ENCODE measurements around the gene CDC37.
"Not testable (repeated sequence)": the region's sequence is repeated elsewhere in the genome, so short reads cannot be mapped to it uniquely, and the experiment has no call there.

Gene CDC37

DNA sequence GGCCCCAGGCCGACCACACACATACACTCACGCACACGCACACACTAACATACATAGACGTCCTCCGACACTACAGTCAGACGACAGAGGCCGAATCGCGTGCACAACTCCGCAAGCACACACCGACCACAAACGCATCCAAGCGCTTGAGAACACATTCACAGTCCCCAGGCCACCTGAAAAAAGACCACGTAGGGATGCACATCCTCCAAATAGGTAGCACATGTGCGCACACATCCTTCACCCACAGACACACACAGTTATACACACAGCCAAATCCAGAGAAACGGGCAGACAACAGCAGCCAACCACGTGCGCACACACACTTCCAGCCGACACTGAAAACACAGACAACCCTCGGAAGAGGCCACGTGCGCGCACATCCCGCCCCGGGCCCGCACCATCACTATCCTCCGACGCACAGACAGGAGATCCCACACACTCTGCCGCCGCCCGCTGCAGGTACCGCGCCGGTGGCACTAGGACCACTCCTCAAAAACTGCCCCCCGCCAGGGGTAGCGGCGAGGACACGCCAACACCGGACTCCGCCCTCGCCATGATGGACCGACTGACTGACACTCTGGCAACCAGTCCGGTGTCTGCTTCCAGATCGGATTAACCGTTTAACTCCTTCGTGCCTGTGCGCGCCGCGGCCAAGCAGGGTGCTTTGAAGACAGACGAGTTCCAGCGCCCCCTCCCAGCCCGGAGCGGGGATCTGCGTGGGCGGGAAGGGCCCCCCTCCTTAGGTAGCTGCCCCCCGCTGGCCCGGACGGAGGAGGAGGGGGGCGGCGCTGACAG lies 16.5 kb upstream of the CDC37 start:
- DNase-seq = no peak

DNA sequence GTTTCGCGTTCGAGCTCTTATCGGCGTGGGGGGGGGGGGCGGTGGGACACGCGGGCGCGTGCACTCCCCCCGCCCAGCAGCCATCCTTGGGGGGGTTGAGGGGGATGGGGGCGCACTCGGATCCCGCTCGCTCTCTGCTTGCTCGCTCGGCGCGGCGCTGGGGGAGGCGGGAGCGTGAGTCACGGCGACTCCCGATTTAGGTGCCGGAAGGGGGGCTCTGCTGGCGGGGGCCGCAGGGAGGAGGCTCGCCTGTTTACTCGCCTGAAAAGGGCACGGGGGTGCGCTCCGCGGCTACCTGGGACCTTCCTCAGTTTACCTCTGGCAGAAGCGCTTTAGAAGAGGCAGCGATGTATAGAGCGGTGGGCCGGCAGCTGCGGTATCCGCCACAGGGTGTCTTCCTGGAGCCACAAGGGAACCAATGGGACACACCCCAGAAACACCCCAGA lies 15.9 kb upstream of the CDC37 start:
- no peak for DNase-seq

DNA sequence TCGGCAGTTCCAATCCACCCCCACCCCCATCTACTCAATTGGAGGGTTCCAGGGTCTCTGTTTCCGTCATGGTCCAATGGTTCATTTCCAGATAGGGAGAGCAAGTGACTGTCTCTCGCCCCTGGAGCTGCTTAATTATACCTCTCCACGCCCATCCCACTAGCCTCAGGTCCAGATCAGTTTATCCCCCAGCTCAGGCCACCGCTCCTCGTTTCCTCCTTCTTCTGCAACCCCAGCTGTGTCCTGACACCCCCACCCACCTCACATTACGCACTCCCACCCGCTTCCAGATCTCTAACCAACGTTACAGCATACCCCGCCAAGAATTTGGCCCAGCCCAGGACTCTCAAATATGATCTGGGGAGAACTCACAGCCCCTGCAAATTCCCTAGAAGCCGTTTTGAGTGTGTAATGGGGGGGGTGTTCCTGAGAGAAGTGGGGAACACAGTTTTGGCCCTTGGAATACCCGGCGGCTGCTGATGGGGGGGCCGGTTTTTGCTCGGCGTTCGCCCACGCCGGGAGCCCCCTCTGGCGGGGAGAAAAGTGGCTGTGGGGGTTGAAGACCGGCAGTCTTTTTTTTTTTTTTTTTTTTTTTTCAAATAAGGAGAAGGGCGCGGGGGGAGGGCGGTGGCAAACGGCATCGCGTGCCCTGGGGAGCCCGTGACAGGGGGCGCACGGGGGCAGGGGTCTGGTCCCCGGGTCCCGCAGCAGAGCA lies 15.3 kb upstream of the CDC37 start:
- DNase-seq = no peak

DNA sequence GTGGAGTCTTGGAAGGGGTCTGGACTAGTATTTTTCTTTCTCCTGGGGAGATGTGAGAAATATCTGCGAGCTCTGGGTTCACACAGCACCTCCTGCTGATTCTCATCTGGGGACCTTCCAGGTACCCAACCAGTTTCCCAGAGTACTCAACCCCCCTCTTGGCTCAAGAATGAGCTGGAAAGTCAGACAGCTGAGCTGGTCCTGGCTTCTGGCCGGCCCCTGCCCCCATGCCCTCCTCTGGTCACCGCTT lies 14.8 kb upstream of the CDC37 start:
- no peak for DNase-seq

DNA sequence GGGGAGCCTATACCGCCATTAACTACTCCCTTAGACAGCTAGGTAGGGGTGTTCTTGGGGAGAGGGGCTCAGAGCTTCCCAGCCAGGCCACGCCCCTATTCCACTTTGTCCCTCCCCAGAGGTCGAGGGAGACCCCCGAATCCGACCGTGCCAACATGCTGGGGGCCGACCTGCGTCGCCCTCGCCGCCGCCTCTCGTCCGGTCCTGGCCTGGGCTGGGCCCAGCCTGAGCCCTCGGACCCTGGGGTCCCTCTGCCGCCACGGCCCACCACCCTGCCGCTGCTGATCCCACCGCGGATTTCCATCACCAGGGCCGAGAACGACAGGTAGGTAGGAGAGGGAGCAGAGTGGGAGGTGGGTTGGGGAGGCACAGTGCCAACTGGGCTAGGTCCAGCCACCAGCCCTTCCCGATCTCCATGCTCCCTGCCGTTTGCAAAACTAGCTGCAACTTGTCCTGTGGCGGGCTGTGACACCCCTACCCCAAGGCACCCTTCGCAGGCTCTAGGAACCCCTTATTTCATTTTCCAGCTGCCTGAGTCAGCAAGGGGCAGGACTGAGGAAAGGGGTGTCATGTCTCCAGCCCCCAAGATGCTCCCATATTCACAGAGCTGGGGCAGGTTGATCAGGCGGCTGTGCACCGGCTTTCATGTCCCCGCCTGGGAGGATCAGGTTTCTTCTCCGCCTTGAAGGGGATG lies 14.3 kb upstream of the CDC37 start:
- no peak for DNase-seq

DNA sequence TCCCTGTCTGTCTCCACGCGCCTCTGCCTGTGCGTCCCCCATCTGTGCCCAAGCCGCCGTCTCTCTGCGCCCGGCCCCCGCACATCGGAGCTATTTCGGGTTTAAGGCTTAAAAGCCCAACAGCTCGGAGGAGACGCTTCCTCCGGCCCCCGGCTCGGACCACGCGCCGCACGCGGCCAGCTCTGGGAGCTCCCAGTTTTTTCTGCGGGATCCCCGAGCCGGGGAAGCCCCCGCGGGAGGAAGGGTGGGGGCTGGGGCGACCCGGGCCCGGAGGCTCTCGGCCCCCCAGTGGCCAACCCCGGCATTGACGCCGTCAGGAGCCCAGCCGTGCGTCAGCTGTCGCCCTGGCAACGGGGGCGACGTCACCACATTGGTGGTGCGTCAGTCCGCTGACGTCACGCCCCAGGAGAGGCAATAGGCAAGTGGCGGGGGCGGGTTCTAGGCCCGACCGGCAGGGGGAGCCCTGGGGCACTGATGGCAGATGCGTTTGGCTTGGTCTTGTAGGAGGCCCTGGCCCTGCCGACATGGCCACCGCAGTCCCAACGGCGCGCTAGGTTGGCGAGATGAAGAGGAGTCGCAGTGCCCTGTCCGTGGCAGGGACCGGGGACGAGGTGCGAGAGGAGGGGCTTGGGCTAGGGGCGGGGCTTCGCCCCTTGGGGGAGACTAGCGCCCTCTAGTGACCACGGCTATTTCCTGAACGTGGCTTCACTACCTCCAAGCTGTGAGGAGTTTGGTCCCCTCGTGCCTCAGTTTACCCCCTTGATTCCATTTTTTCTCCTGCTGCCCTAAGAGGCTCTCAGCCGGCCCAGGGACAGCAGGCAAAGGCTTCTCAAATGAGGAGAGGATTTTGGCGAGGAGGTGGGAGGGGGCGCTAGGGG lies 13.3 kb upstream of the CDC37 start:
- peak; percentile 90 for DNase-seq

DNA sequence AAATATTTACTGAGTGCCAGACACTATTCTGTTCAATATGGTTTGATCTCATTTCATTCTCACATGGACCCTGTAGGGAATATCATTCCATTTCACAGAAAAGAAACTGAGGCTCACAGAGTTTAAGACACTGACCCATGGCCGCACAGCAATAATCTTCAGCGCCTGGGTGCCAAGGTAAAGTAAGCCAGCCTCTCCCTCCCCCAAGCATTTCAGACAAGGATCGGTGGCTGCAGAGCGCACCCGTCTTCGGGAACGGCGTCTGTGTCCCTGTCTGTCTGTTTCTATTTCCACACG lies 12.7 kb upstream of the CDC37 start:
- no peak for DNase-seq

DNA sequence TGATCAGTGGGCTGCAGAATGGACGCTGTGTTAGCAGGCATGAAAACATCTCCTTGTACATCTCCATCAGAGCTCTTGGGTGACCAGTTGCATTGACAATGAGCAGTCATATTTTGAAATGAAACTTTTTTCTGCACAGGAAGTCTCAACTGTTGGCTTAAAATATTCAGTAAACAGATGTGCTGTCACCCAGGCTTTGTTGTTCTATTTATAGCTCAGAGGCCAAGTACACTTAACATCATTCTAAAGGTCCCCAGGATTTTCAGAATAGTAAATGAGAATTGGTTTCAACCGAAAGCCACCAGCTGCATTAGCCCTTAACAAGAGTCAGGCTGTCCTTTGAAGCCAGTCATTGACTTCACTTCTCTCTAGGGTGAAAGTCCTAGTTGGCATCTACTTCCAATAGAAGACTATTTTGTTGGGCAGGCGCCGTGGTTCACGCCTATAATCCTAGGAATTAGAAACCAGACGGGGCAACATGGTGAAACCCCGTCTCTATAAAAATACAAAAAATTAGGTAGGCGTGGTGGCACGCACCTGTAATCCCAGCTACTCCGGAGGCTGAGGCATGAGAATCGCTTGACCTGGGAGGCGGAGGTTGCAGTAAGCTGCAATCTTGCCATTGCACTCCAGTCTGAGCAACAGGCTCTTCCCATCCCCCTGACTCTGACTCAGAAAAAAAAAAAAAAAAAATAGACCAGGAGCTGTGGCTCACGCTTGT lies 9.1 kb upstream of the CDC37 start:
- DNase-seq = peak; percentile 26

DNA sequence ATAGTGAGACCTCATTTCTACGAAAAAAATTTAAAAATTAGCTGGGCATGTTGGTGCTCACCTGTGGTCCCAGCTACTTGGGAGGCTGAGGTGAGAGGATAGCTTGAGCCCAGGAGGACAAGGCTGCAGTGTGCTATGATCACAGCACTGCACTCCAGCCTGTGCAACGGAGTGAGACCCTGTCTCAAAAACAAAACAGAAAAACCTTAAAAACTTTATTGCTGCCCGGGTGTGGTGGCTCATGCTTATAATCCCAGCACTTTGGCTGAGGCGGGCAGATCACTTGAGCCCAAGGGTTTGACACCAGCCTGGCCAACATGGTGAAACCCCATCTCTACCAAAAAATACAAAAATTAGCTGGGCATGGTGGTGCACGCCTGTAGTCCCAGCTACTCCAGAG lies 7.9 kb upstream of the CDC37 start:
- DNase-seq = not testable (repeated sequence)

DNA sequence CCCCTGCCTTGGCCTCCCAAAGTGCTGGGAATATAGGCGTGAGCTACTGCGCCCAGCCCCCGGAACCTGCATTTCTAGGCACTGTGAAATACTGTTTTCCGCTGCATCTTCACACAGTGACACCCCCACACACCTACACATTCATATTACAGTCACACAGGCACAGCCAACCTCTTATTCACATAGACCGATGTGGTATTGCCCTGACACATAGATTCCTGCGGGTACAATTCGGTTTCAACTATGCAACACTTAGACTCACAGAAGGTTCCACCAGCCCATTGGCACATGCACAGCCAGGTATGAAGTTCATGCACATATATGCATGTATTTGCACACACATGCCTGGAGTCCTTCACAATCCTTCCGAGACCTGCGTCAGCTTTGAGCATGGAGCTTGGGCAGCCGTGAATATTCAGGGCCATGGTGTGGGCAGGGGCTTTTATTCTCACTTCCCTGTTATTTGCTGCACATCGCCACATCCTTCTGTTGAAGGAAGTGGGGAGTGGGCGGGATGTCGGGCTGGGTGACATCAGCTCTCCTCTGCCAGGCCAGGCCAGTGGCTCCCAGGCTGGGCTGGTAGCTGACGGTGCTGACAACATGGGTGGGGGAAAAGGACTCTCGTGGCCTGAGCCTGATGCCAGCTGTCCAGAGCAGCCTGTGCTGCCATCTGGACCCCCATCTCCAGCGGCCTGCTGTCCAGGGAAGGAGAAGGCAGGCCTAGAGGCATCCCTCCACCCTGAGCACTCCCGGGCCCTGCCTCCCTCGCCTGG lies 5.4 kb upstream of the CDC37 start:
- DNase-seq = no peak

DNA sequence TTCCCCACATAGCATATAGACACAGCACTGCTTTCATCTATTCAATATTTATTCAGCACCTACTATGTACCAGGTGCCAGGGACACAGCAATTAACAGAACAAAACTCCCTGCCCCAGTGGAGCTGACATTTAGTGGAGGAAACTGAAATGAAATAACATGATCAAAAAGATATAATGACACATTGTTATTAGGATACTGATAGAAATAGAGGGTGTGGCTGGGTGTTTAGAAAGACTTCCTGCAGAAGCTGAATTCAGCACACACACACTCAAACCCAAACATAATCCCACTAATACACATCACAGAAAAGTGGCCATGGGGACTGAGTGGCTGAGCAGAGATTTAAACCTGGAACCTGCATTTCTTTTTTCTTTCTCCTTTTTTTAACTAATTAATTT lies 3.8 kb upstream of the CDC37 start:
- no peak for DNase-seq

DNA sequence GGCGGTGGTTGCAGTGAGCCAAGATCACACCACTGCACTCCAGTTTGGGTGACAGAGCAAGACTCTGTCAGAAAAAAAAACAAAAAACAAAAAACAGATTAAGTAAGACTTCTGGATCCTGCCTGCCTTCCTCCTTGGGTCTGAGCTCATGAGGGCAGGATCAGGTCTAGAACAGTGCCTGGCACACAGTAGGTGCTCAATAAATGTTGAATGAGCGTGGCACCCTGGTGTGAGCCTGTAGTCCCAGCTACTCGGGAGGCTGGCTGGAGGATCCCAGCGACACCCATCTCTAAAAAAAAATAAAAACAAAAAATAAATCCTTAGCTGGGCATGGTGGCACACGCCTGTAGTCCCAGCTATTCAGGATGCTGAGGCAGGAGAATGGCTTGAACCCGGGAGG lies 2.8 kb upstream of the CDC37 start:
- DNase-seq = no peak

DNA sequence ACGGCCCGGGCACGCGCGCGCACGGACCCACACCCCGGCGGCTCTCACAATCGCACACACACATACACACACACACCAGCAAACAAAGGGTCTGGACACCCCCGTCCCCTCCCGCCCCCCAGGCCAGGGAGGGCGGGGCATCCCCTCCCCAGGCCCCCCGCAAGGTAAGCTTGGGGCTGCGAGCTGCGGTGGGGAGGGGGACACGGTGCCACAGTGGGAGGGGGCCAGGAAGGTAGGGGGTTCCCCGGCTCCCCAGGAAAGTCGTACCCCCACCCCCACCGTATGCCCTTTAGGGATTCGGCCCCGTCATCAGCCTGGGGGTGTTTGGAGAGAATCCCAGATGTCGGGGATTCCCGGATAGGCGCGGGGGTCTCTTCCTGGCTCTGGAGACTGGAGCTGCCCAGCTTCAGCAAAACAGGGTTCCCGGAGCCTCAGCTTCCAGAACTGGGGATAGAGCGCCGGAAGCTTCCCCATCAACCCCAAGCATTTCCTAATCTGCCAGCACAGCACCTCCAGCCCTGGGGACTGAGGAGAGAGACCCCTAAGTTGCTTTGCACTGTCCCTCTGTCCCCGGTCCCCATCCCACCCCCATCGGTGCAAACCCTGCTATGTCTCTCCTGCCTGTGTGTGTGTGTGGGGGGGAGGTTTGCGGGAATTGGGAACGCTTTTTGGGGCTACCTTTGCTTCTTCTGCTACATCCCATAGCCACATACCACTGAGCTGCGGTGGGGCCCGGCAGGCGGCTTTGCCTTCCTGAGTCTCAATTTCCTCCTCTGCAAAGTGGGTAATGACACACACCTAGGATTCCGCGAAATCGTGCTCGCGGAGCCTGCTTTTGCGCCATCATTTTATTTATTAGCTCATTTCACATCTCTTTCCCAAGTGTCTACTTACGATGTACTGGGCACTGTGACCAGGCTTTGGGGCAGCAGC lies 1.8 kb upstream of the CDC37 start:
- DNase-seq = no peak

DNA sequence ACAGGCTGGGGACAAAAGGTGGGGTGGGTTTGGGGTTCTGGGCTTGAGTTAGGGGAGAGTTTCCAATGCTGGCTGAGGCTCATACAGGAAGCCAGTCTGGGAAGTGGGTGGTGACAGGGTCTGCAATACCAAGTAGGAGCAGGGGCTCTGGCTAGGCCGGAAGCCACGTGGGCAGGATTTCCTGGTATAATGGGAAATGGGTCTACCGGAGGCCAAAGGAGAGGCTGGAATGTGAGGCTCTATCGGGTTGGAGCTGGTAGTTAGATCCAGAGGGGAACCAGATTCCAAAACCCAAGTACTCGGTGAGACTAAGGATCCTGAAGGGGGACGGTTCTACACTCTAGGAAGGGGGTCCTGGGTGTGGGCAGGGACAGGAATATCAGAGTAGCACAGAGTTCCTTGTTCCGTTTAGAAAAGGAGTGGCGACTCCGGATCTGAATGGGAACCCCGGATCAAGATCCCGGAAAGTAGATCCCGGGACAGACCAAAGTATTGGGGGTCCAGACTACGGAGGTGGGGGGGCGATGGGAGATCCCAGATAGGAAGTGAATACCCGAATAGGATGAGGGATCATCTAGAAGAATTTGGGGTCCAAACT lies 802 bp downstream of the CDC37 start:
- DNase-seq = no peak

DNA sequence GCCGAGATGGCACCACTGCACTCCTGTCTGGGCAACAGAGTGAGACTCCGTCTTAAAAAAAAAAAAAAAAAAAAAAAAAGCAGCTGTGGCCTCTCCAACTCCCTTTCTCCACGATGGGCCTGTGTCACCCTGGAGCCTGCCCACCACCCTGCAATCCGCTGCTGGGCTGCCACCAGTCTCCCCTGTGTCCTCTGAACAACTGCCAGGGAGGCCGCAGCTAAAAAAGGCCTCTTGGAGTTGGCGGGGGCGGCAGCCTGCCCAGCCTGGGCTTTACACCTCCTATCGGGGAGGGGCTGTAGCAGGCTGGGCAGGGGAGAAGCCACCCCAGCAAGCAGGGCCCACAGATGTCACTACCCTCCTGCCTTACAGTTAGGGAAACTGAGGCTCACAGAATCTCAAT lies 3.5 kb downstream of the CDC37 start:
- DNase-seq = no peak

DNA sequence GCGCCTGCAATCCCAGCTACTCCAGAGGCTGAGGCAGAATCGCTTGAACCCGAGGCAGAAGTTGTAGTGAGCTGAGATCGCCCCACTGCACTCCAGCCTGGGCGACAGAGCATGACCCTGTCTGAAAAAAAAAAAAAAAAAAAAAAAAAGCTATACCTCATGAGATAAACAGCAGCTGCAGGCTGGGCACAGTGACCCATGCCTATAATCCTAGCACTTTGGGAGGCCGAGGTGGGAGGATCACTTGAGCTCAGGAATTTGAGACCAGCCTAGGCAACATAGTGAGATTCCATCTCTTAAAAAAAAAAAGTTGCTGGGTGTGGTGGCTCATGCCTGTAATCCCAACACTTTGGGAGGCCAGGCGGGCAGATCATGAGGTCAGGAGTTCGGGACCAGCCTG lies 4.0 kb downstream of the CDC37 start:
- DNase-seq = not testable (repeated sequence)

DNA sequence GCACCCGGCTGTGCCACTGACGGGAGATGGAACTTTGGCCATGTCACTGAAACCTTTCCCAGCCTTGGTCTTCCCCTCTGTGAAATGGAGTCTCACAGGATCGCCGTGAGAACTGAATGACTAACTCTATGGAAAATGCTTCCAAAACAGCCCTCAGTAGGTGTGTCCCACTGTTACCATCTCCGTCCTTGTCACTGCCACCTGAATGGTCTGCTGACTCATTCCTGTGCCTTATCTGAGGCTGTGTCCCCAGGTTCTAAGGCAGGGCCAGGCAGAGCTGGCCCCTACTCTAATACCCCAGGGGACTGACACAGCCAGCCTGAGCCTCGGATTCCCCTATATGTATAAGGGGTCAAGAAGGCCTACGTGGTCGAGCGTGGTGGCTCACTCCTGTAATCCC lies 4.5 kb downstream of the CDC37 start:
- no peak for DNase-seq

DNA sequence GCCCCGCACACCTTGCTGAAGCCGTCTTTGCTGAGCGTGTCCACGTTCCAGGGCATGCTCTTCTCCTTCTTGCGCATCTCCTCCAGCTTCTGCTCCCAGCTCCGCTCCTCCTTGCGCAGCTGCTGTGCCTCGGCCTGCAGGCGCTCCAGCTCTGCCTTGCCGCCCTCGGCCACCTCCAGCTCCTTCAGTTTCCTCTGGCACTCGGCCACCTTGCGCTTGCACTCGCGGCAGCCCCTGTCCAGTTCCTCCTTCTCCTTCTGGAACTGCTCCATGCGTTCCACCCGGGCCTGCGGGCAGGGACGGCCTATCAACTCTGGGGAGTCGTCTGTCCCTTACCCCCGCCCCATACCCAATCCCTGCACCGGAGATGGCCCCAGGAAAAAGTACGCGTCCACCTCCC lies 7.4 kb downstream of the CDC37 start:
- DNase-seq = no peak

DNA sequence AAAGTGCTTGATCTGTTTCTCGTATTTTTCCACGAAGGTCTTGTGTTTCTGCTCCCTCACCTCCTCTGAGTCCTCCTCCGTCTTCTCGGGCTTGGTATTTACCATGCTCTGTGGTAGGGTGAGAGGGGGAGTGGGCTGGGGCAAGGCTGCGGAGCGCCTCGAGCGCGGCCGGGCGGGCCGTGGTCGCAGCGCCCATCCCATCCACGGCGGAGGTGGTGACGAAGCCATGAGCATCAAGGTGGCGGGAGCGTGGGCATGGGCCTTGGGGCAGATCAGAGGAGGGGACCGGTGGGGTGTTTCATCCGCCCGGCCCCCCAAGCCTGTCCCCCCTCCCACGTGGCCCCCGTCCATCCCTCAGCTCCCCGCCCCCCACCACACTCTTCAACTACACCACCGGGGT lies 7.9 kb downstream of the CDC37 start:
- no peak for DNase-seq

DNA sequence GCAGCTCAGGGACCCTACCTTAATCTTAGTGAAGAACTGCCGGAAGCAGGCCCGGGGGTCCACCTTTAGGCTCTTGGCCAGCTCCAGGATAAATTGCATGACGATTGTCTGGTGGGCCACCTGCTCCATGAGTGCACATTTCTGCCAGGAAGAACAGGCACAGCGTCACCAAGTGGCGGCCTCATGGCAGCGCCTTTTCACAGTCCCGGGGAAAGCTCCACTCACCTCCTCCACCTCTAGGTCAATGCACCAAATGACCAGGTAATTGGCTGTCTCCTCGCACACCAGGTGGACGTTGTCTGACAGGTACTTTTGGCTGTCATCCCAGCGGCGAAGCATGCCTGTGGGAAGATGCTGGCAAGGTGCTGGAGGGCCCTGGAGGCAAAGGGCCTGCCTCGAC lies 8.3 kb downstream of the CDC37 start:
- no peak for DNase-seq
